Daoy (cell line): ENCODE data around the gene ANXA2. TPM values are rescaled to one million over a fixed set of nuclear protein-coding genes. Genes with fewer than 3 reads are reported as not detected.
"Not testable (repeated sequence)": the region's sequence is repeated elsewhere in the genome, so short reads cannot be mapped to it uniquely, and the experiment has no call there.

Experiments
- DNase-seq: peaks from one replicate; pipeline ENCODE4 v3.0.0-alpha.2; 2015; ENCODE audit warnings: low read depth
- total RNA-seq: library from RNA; depleted of rRNA; stranded (reverse); fragments of >200 nt; shearing (Covaris generic); gene quantifications from 2 replicates; pipeline ENCODE4 v1.2.3, GENCODE V29; 2014; rRNA removed

ANXA2 gene
- total RNA-seq = 2,152 and 2,505 TPM in 2 replicates

GRCh38 chr15:60397772-60398445, at the start of gene ANXA2:
TSS of gene ANXA2 (minus strand) at chr15:60397986. CDS start at chr15:60386075, 11,911 bp downstream.
- peak; percentile 95 for DNase-seq

GRCh38 chr15:60444289-60444912, 46.6 kb upstream of the ANXA2 start:
- peak; percentile 9 for DNase-seq

GRCh38 chr15:60442763-60443162, 45.0 kb upstream of the ANXA2 start:
- no peak for DNase-seq

- no peak for DNase-seq
These were observed 44.4 kb upstream of the ANXA2 start for GRCh38 chr15:60442031-60442650.

GRCh38 chr15:60441331-60441730, 43.5 kb upstream of the ANXA2 start:
- no peak for DNase-seq

- DNase-seq = no peak
These were observed 40.9 kb upstream of the ANXA2 start for GRCh38 chr15:60438646-60439045.

- DNase-seq = no peak
These were observed 31.1 kb upstream of the ANXA2 start for GRCh38 chr15:60428935-60429334.

GRCh38 chr15:60426870-60427508, 29.2 kb upstream of the ANXA2 start:
- DNase-seq = peak; percentile 29

- no peak for DNase-seq
These were observed 27.7 kb upstream of the ANXA2 start for GRCh38 chr15:60425461-60425860.

GRCh38 chr15:60424006-60424405, 26.2 kb upstream of the ANXA2 start:
- no peak for DNase-seq

GRCh38 chr15:60423537-60423936, 25.8 kb upstream of the ANXA2 start:
- DNase-seq = peak; percentile 83

GRCh38 chr15:60421544-60421943, 23.8 kb upstream of the ANXA2 start:
- peak; percentile 58 for DNase-seq

- no peak for DNase-seq
These were observed 22.5 kb upstream of the ANXA2 start for GRCh38 chr15:60420203-60420716.

- no peak for DNase-seq
These were observed 22.0 kb upstream of the ANXA2 start for GRCh38 chr15:60419753-60420152.

- no peak for DNase-seq
These were observed 20.3 kb upstream of the ANXA2 start for GRCh38 chr15:60418096-60418495.

- no peak for DNase-seq
These were observed 19.3 kb upstream of the ANXA2 start for GRCh38 chr15:60417112-60417511.

- no peak for DNase-seq
These were observed 18.7 kb upstream of the ANXA2 start for GRCh38 chr15:60416484-60416883.

GRCh38 chr15:60414016-60414682, 16.4 kb upstream of the ANXA2 start:
- no peak for DNase-seq

- DNase-seq = no peak
These were observed 15.5 kb upstream of the ANXA2 start for GRCh38 chr15:60413231-60413824.

- DNase-seq = not testable (repeated sequence)
These were observed 15.0 kb upstream of the ANXA2 start for GRCh38 chr15:60412807-60413206.

- DNase-seq = no peak
These were observed 14.1 kb upstream of the ANXA2 start for GRCh38 chr15:60411774-60412425.
